Ascending aorta (tissue), 2 donors: Measurements from ENCODE around the gene CAMTA1. TPM values are rescaled to one million over a fixed set of nuclear protein-coding genes. Genes with fewer than 3 reads are reported as not detected.

Experiments
- DNase-seq, 2 donors: peaks; one replicate each; pipeline ENCODE4 v3.0.0-alpha.2; 2019; ENCODE audit warnings: low spot score in 2 of 2
- H3K27ac ChIP-seq, 2 donors: fragments of 200-600 bp; sonication (generic); one replicate each; pipeline ENCODE4 v1.5.1; 2016 to 2017; ENCODE audit warnings: mild to moderate bottlenecking in 1 of 2
- H3K27me3 ChIP-seq: fragments of 200-600 bp; sonication (generic); one replicate; pipeline ENCODE4 v1.5.1; 2017
- H3K36me3 ChIP-seq, 2 donors: fragments of 200-600 bp; sonication (generic); one replicate each; pipeline ENCODE4 v1.5.1; 2016
- H3K4me1 ChIP-seq, 2 donors: fragments of 200-600 bp; sonication (generic); one replicate each; pipeline ENCODE4 v1.5.1; 2016 to 2017; ENCODE audit warnings: mild to moderate bottlenecking in 1 of 2
- H3K4me3 ChIP-seq, 2 donors: fragments of 200-600 bp; sonication (generic); one replicate each; pipeline ENCODE4 v1.5.1; 2016 to 2017; ENCODE audit warnings: mild to moderate bottlenecking in 1 of 2
- H3K9me3 ChIP-seq, 2 donors: fragments of 200-600 bp; sonication (generic); one replicate each; pipeline ENCODE4 v1.5.1; 2016
- intact Hi-C: fragments of 100-400 bp; cut with DNase I; formaldehyde crosslinking; loops from one replicate; pipeline ENCODE4 v1.15.1; 2023
- total RNA-seq: library from RNA; depleted of rRNA; stranded (reverse); fragments of >200 nt; gene quantifications from one replicate; pipeline ENCODE4 v1.1.0, GENCODE V29; 2016
- TF ChIP-seq, protein P1 (sequence below), 3 experiments: fragments of 200-600 bp in 2 of 3; fragments of 450-650 bp in 1 of 3; sonication (generic) in 2 of 3; IDR thresholded peaks; one replicate each; pipeline ENCODE4 v1.5.1; 2016 to 2019; ENCODE audit warnings: antibody characterized with exemption in 3 of 3, mild to moderate bottlenecking in 1 of 3, moderate library complexity in 1 of 3

Gene CAMTA1
- total RNA-seq, 1 donor from 2014 or later = 53.3 TPM

DNA sequence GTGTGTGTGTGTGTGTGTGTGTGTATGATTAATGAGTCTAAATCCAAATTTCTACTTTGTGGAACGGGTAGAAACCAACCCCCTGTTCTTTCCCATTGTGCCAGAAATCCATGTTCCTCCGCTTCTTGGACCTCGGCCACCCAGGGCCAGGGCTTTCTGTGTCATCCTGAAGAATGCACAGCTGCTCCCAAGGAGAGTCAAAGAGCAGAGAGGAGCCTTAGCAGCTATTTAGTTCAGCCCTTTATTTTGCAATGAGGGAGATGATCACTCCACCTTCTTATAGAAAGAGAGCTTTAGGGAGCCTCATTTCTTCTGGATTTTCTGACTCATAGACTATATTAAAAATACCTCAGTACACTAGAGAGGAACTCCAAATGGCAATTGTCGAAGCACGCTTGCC, 496.6 kb downstream of the CAMTA1 start:
- H3K27ac ChIP-seq = no peak overlapping the region
- peaks cover 0 to 4% of the 10 kb centered on the region in 2 donors for H3K9me3 ChIP-seq
- TF ChIP-seq, protein P1, sequence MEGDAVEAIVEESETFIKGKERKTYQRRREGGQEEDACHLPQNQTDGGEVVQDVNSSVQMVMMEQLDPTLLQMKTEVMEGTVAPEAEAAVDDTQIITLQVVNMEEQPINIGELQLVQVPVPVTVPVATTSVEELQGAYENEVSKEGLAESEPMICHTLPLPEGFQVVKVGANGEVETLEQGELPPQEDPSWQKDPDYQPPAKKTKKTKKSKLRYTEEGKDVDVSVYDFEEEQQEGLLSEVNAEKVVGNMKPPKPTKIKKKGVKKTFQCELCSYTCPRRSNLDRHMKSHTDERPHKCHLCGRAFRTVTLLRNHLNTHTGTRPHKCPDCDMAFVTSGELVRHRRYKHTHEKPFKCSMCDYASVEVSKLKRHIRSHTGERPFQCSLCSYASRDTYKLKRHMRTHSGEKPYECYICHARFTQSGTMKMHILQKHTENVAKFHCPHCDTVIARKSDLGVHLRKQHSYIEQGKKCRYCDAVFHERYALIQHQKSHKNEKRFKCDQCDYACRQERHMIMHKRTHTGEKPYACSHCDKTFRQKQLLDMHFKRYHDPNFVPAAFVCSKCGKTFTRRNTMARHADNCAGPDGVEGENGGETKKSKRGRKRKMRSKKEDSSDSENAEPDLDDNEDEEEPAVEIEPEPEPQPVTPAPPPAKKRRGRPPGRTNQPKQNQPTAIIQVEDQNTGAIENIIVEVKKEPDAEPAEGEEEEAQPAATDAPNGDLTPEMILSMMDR (IDR thresholded peaks at IDR 0.05) = no peak
- H3K27me3 ChIP-seq = no peaks in the 10 kb centered on the region
- no peaks in the 10 kb centered on the region for H3K36me3 ChIP-seq
- no peak for DNase-seq
- H3K4me1 ChIP-seq = no peaks in the 10 kb centered on the region
- no peak overlapping the region for H3K4me3 ChIP-seq
- intact Hi-C loops = no loop called here

DNA sequence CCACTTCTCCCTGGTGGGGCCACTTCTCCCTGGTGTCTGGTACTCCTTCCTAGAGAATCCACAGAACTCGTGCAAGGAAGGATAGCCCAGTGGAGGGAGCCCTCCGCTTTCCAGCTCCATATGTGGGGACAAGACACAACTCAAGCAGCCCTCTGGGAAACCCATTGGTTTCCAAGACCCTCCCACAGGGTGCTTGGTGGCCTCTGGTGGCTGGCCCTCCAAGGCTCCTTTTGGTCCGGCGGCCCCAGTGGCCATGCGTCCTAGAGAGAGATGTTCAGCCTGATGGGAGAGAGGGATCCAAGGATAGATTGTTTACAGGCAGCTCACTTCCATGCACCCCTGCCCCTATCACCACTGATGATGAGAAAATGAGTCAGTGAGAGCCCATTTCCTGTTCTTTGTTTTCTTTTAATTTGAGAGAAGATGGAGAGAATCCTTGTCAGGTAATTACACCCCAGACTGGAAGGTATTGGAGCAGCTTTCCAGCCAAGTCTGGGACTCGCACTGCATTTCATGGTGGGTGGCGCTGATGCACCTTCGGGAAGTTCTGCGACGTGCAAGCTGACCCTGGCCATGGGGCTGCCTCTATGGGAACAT, 499.7 kb downstream of the CAMTA1 start:
- TF ChIP-seq, protein P1 (IDR thresholded peaks at IDR 0.05) = no peak
- Histone ChIP-seq H3K27me3 (no peaks in the 10 kb centered on the region), H3K4me3 (no peak overlapping the region), H3K27ac (no peak overlapping the region), H3K36me3 (no peaks in the 10 kb centered on the region), H3K9me3 (no peaks in the 10 kb centered on the region), H3K4me1 (no peaks in the 10 kb centered on the region)
- intact Hi-C loops = no loop called here
- no peak for DNase-seq

DNA sequence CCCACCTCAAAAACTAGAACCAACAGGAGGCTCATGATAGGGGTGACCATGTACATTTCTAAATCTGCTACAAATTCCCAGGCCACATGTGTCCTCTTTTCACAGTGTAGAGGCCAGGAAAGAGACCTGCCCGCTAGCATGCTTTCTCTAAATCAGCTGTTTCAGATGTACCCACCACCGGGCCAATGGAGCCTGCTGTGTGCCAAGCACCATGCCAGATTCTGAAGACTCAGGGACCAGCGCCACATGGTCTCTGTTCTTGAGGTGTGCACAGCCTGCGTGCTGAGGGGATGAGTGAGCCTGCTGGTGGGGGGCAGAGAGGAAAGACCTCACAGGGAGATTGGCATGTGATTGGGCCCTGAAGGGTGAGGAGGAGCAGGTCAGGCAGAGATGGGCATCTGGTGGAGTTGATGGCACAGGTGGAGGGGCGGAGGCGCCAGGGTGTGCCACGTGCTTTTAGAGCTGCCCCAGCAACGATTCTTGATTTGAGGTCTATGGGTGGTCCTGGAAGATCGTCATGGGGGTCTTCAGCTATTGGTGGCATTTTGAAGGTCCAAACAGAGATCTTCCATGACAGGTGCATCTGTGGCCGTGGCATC, 500.7 kb downstream of the CAMTA1 start:
- H3K36me3 ChIP-seq = no peaks in the 10 kb centered on the region
- no peak for DNase-seq
- no peaks in the 10 kb centered on the region for H3K27me3 ChIP-seq
- no peak overlapping the region for H3K4me3 ChIP-seq
- intact Hi-C loops = no loop called here
- H3K27ac ChIP-seq = no peak overlapping the region
- no peaks in the 10 kb centered on the region for H3K9me3 ChIP-seq
- TF ChIP-seq, protein P1 (IDR thresholded peaks at IDR 0.05) = no peak
- H3K4me1 ChIP-seq = no peaks in the 10 kb centered on the region

DNA sequence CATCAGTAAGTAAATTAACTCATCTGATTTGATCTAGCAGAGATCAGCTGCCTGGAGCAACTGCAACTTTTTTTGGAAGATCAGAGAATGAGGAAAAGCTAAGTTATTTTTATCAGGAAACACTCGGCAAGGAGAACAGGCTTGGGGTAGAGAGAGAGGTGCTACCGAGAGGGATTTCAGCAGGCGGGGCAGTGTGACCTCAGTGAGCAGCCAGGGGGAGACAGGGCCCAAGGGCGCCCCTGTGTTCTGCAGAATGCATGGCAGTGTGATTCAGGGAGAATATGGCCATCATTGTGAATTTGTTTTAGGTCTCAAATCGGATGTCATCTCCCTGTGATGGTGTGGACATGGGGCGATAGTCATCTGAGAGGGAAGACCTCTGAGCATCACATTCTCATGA, 501.8 kb downstream of the CAMTA1 start:
- H3K36me3 ChIP-seq = no peaks in the 10 kb centered on the region
- TF ChIP-seq, protein P1 (IDR thresholded peaks at IDR 0.05) = no peak
- intact Hi-C loops = no loop called here
- H3K4me3 ChIP-seq = no peak overlapping the region
- H3K4me1 ChIP-seq = peaks cover 0 to 6% of the 10 kb centered on the region in 2 donors
- no peaks in the 10 kb centered on the region for H3K9me3 ChIP-seq
- DNase-seq = no peak
- H3K27ac ChIP-seq = no peak overlapping the region
- H3K27me3 ChIP-seq = no peaks in the 10 kb centered on the region

DNA sequence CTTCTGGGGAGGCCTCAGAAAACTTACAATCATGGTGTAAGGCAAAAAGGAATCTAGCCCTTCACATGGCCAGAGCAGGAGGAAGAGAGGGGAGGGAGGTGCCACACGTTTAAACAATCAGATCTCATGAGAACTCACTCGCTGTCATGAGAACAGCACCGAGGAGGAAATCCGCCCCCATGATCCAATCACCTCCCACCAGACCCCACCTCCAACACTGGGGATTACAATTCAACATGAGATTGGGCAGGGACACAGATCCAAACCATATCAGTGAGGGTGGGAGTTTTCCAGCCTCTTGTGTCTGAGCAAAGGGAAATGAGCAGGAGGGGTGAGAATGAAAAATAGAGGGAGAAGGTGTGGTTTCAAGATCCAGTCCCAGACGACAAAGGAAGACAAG, 503.7 kb downstream of the CAMTA1 start:
- H3K4me3 ChIP-seq = no peak overlapping the region
- H3K27me3 ChIP-seq = no peaks in the 10 kb centered on the region
- intact Hi-C loops = no loop called here
- TF ChIP-seq, protein P1 (IDR thresholded peaks at IDR 0.05) = no peak
- no peak for DNase-seq
- H3K4me1 ChIP-seq = peaks cover 0 to 6% of the 10 kb centered on the region in 2 donors
- H3K27ac ChIP-seq = no peak overlapping the region
- no peaks in the 10 kb centered on the region for H3K9me3 ChIP-seq
- H3K36me3 ChIP-seq = no peaks in the 10 kb centered on the region
